GM23248 (cell line): ENCODE results near the gene FGFR2. TPM values are rescaled to one million over a fixed set of nuclear protein-coding genes. Genes with fewer than 3 reads are reported as not detected.

Experiments used
- DNase-seq: peaks from one replicate; pipeline ENCODE4 v3.0.0-alpha.2; 2015
- H2AFZ ChIP-seq: fragments of 200-600 bp; sonication (generic); 2 replicates; pipeline ENCODE4 v1.6.1; 2016; ENCODE audit warnings: antibody characterized with exemption
- H3F3A ChIP-seq: fragments of 200-600 bp; sonication (generic); 2 replicates; pipeline ENCODE4 v1.6.1; 2016; ENCODE audit warnings: mild to moderate bottlenecking, antibody characterized with exemption, mixed run types; ENCODE audit not compliant: insufficient read depth
- H3K27ac ChIP-seq: fragments of 200-600 bp; sonication (generic); 2 replicates; pipeline ENCODE4 v1.5.1; 2016; ENCODE audit warnings: mild to moderate bottlenecking
- H3K27me3 ChIP-seq: fragments of 200-600 bp; sonication (generic); replicated peaks from 2 replicates; pipeline ENCODE4 v1.6.1; 2016; ENCODE audit warnings: mild to moderate bottlenecking; ENCODE audit not compliant: insufficient read depth
- H3K36me3 ChIP-seq: fragments of 200-600 bp; sonication (generic); 2 replicates; pipeline ENCODE4 v1.6.1; 2016; ENCODE audit warnings: low read depth, mild to moderate bottlenecking
- H3K4me1 ChIP-seq: fragments of 200-600 bp; sonication (generic); 2 replicates; pipeline ENCODE4 v1.6.1; 2016; ENCODE audit warnings: mild to moderate bottlenecking; ENCODE audit not compliant: insufficient read depth
- H3K4me2 ChIP-seq: fragments of 200-600 bp; sonication (generic); one replicate; pipeline ENCODE4 v1.6.1; 2016; ENCODE audit warnings: mild to moderate bottlenecking; ENCODE audit not compliant: unreplicated experiment
- H3K4me3 ChIP-seq: fragments of 200-600 bp; sonication (generic); 2 replicates; pipeline ENCODE4 v1.5.1; 2016; ENCODE audit warnings: mild to moderate bottlenecking
- H3K79me2 ChIP-seq: fragments of 200-600 bp; sonication (generic); 2 replicates; pipeline ENCODE4 v1.6.1; 2016; ENCODE audit warnings: mild to moderate bottlenecking; ENCODE audit not compliant: insufficient read depth
- H3K9ac ChIP-seq: fragments of 200-600 bp; sonication (generic); 2 replicates; pipeline ENCODE4 v1.6.1; 2016; ENCODE audit warnings: mild to moderate bottlenecking
- H3K9me2 ChIP-seq: fragments of 200-600 bp; sonication (generic); 2 replicates; pipeline ENCODE4 v1.6.1; 2016; ENCODE audit warnings: mixed run types, mild to moderate bottlenecking, moderate library complexity; ENCODE audit not compliant: insufficient read depth
- H3K9me3 ChIP-seq: fragments of 200-600 bp; sonication (generic); one replicate; pipeline ENCODE4 v1.6.1; 2017; ENCODE audit warnings: low read depth
- H4K20me1 ChIP-seq: fragments of 200-600 bp; sonication (generic); 2 replicates; pipeline ENCODE4 v1.6.0; 2016; ENCODE audit not compliant: insufficient read depth
- EZH2 ChIP-seq: fragments of 200-600 bp; sonication (generic); IDR thresholded peaks from 2 replicates; pipeline ENCODE4 v1.6.1; 2018; ENCODE audit warnings: antibody characterized with exemption, mild to moderate bottlenecking; ENCODE audit not compliant: insufficient read depth, poor library complexity, severe bottlenecking
- EZH2phosphoT487 ChIP-seq: fragments of 200-600 bp; sonication (generic); IDR thresholded peaks from 2 replicates; pipeline ENCODE4 v1.6.1; 2018; ENCODE audit warnings: antibody characterized with exemption, moderate library complexity, mild to moderate bottlenecking, low read depth; ENCODE audit not compliant: insufficient read depth
- WGBS, 2 experiments: methylation state at CpG; one replicate each; pipeline ENCODE4 v1.1.6; 2015 to 2017; ENCODE audit warnings: low lambda C conversion rate in 2 of 2, low coverage in 1 of 2; ENCODE audit errors: missing lambda C conversion rate in 2 of 2; 5-methylcytosine and 5-hydroxymethylcytosine counted together
- in situ Hi-C: fragments of 300-500 bp; cut with MboI; formaldehyde crosslinking; loops from 2 replicates; pipeline ENCODE4 v1.15.0; 2020
- polyA plus RNA-seq: library from polyadenylated mRNA; unstranded; fragments of >200 nt; fragmentation: Nextera tagmentation; extraction: Ambion mirVana; gene quantifications from 2 replicates; pipeline ENCODE4 v1.2.1, GENCODE V29; 2016
- total RNA-seq: library from RNA; depleted of rRNA; stranded (reverse); fragments of >200 nt; shearing (Covaris generic); gene quantifications from 2 replicates; pipeline ENCODE4 v1.2.3, GENCODE V29; 2014

The FGFR2 gene
- total and polyA plus RNA-seq, 2 experiments from 2014 or later, result 0.15 TPM; not detected in 1

DNA sequence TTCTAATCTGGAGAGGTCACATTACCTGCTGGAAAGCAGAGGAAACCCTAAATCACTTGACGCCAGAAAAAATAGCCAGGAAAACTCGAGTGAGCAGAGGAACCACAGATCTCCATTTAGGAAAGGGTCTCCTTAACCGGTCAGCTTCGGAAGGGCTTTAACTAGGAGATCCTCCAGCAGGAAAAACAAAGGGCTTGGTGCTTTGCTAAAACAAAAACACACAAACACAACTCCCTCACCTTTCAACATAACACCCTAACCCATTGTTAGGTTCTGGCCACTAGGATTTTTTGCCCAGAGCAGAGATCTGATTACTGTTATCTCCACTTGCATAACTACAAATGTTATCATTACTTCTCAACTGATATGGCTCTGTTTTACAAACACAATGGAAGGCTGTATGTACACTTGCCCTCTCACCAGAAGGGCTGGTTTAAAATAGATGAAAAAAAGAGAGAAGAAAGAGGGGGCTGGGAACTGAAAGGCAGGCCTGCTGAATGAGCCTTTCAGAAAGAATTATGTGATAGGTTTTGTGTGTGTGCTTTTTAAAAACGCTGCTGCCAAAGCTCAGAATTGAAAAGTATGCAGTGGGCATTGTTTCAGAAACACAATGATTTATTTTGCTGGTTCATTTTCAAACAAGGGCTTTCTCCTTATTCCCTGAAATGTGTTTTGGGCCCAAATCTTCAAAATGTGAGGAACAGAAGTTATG lies 161.5 kb downstream of the FGFR2 start:
- Histone ChIP-seq H2AFZ (no peak overlapping the region), H3F3A (no peaks in the 10 kb centered on the region), H3K4me2 (no peak overlapping the region), H3K79me2 (no peaks in the 10 kb centered on the region), H3K9ac (no peak overlapping the region), H3K27me3 (no peaks in the 10 kb centered on the region), H3K36me3 (no peaks in the 10 kb centered on the region), H3K4me1 (no peaks in the 10 kb centered on the region), H3K4me3 (no peak overlapping the region), H3K9me2 (no peaks in the 10 kb centered on the region), H3K27ac (no peak overlapping the region), H4K20me1 (no peaks in the 10 kb centered on the region), H3K9me3 (no peaks in the 10 kb centered on the region)
- WGBS, 2 experiments, result 48 to 50% methylated on average over 5 of the region's 5 CpGs
- in situ Hi-C loops, result no loop called here
- DNase-seq, result no peak
- no peak for TF ChIP-seq EZH2
- TF ChIP-seq EZH2phosphoT487, result no peak

DNA sequence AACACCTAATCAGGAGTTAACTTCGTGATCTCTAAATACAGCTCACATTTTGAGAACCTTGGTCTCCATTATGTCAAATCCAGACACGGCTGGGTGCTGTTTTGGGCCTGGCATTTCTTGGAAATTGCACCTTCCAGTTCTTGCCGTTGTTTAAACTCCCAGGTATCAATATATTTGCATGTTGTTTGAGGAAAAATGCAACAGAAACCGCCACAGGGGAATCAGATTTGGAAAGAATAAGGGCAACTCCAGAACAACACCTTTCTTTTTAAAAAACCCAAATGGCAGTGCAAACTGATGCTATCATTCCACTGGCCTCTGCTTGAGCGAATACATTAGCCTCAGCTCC lies 162.0 kb downstream of the FGFR2 start:
- TF ChIP-seq EZH2 (no peak), EZH2phosphoT487 (no peak)
- Histone ChIP-seq H3K9me2 (no peaks in the 10 kb centered on the region), H3K27me3 (no peaks in the 10 kb centered on the region), H4K20me1 (no peaks in the 10 kb centered on the region), H3F3A (no peaks in the 10 kb centered on the region), H2AFZ (no peak overlapping the region), H3K36me3 (no peaks in the 10 kb centered on the region), H3K9ac (no peak overlapping the region), H3K27ac (no peak overlapping the region), H3K4me3 (no peak overlapping the region), H3K9me3 (no peaks in the 10 kb centered on the region), H3K4me2 (no peak overlapping the region), H3K79me2 (no peaks in the 10 kb centered on the region), H3K4me1 (no peaks in the 10 kb centered on the region)
- WGBS, 2 experiments, result 22 to 40% methylated on average over 5 of the region's 5 CpGs
- no peak for DNase-seq
- in situ Hi-C loops, result no loop called here

DNA sequence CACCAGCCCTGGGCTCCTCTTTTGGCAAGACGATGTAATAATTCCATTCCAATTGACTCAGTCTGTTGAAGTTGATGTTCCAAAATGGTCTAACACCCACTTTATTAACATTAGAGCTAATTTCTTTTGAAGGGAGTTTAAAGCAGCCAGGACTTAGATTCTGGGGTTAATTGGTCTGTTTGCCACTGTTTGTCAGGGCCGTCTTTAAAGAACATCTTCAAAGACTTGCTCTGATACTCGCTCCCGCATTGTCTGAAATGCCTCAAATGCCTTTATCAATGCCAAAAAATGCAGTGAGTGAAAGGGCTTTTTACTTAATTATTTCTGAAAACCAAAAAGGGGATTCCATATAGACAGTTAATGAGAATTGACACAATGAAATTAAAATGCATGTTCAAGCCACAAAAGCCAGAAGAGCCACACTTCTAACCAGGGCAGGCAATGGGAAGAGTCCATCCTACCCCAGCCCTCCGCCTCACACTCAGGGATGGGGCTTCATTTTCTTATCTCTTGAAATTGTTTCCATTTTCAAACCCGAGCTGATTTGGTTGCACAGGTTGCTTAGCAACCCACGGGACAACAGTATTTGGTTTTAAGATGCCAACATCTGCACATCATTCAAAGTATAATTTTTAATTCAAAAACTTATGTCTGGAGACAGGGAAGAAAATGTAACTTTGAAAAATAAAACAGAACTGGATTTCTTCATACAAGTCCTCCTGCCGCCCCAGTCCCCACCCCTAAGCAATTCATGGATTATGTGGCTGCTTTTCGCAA lies 163.0 kb downstream of the FGFR2 start:
- Histone ChIP-seq H3F3A (no peaks in the 10 kb centered on the region), H3K9me3 (no peaks in the 10 kb centered on the region), H3K4me3 (no peak overlapping the region), H2AFZ (no peak overlapping the region), H3K27me3 (no peaks in the 10 kb centered on the region), H3K4me2 (no peak overlapping the region), H3K36me3 (no peaks in the 10 kb centered on the region), H4K20me1 (no peaks in the 10 kb centered on the region), H3K4me1 (no peaks in the 10 kb centered on the region), H3K9ac (no peak overlapping the region), H3K79me2 (no peaks in the 10 kb centered on the region), H3K9me2 (no peaks in the 10 kb centered on the region), H3K27ac (no peak overlapping the region)
- no peak for DNase-seq
- in situ Hi-C loops, result no loop called here
- WGBS, 2 experiments, result 9 to 10% methylated on average over 9 of the region's 9 CpGs
- TF ChIP-seq EZH2phosphoT487 (no peak), EZH2 (no peak)

DNA sequence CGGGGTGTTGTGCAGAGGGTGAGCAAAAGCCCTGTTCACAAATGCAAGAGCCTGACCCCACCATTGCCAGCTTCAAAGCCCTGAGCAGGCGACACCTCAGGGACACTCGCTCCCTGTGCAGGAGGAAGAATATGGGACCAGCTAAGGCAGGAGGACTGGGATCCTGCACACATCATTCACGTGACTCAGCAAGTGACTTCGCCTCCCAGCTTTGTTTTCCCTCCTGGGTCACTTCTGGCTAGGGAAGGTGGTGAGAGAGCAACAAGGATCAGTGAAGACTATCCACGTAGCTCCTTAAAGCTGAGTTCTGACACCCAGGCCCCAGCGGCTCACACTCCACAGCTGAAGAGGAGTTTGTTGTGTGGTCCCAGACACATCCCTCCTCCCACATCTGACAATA lies 164.3 kb downstream of the FGFR2 start:
- Histone ChIP-seq H3K4me2 (no peak overlapping the region), H3K27me3 (no peaks in the 10 kb centered on the region), H3K36me3 (no peaks in the 10 kb centered on the region), H3F3A (no peaks in the 10 kb centered on the region), H3K9ac (no peak overlapping the region), H3K9me2 (no peaks in the 10 kb centered on the region), H3K4me3 (no peak overlapping the region), H3K27ac (no peak overlapping the region), H3K4me1 (no peaks in the 10 kb centered on the region), H3K9me3 (no peaks in the 10 kb centered on the region), H3K79me2 (no peaks in the 10 kb centered on the region), H4K20me1 (no peaks in the 10 kb centered on the region), H2AFZ (no peak overlapping the region)
- DNase-seq, result no peak
- 44 to 50% methylated on average over 6 to 7 of the region's 7 CpGs for WGBS, 2 experiments
- TF ChIP-seq EZH2 (no peak), EZH2phosphoT487 (no peak)
- in situ Hi-C loops, result no loop called here
